Activated CD8-positive, alpha-beta memory T cell treated with anti-CD3 and anti-CD28 coated beads for 36 hours (primary cell): ENCODE results near the gene GPHB5. TPM values are rescaled to one million over a fixed set of nuclear protein-coding genes. Genes with fewer than 3 reads are reported as not detected.
"Not testable (repeated sequence)": the region's sequence is repeated elsewhere in the genome, so short reads cannot be mapped to it uniquely, and the experiment has no call there.

Experiments
- CTCF ChIA-PET: fragments of 350-600 bp; sonication (Branson Sonifier 250); formaldehyde crosslinking; loops from one replicate; lab custom pipeline; 2021; ENCODE audit warnings: antibody characterized with exemption; lab: Charles Lee
- POLR2A ChIA-PET: fragments of 350-600 bp; sonication (Branson Sonifier 250); formaldehyde crosslinking; loops from one replicate; lab custom pipeline; 2021; ENCODE audit warnings: antibody characterized with exemption; lab: Charles Lee
- total RNA-seq, 2 experiments: library from RNA; stranded (reverse); gene quantifications; one replicate each; pipeline ENCODE4 v1.2.3, GENCODE V29; 2021

GPHB5 gene
- total RNA-seq, 2 experiments from 2014 or later = not detected

GRCh38 chr14:63297372-63298063 is 21.2 kb downstream of the GPHB5 start:
- POLR2A ChIA-PET = no interaction called here
- CTCF ChIA-PET = interaction anchor here (0.5 kb wide), 1 partner anchor 106 kb away, joined by 4 read pairs; no protein-coding TSS in a partner anchor

- POLR2A ChIA-PET = no interaction called here
- CTCF ChIA-PET = no interaction called here
Observed at GRCh38 chr14:63296060-63296563, 22.6 kb downstream of the GPHB5 start.

GRCh38 chr14:63295231-63295685 is 23.5 kb downstream of the GPHB5 start:
- CTCF ChIA-PET = no interaction called here
- POLR2A ChIA-PET = no interaction called here

GRCh38 chr14:63292805-63293204 is 25.9 kb downstream of the GPHB5 start:
- CTCF ChIA-PET = no interaction called here
- POLR2A ChIA-PET = no interaction called here

GRCh38 chr14:63290741-63291430 is 27.8 kb downstream of the GPHB5 start:
- CTCF ChIA-PET = no interaction called here
- POLR2A ChIA-PET = no interaction called here

GRCh38 chr14:63288853-63289252 is 29.9 kb downstream of the GPHB5 start:
- CTCF ChIA-PET = no interaction called here

GRCh38 chr14:63287666-63288483 is 30.9 kb downstream of the GPHB5 start:
- ChIA-PET CTCF (no interaction called here), POLR2A (no interaction called here)

More at GRCh38 chr14:63288853-63289252, 29.9 kb downstream of the GPHB5 start:
- POLR2A ChIA-PET = no interaction called here

GRCh38 chr14:63286071-63286470 is 32.7 kb downstream of the GPHB5 start:
- POLR2A ChIA-PET = no interaction called here

GRCh38 chr14:63283884-63284248 is 34.9 kb downstream of the GPHB5 start:
- ChIA-PET POLR2A (no interaction called here), CTCF (no interaction called here)

More at GRCh38 chr14:63286071-63286470, 32.7 kb downstream of the GPHB5 start:
- CTCF ChIA-PET = no interaction called here

- POLR2A ChIA-PET = interaction anchor here (0.5 kb wide), 1 partner anchor 1843 kb away, joined by 3 read pairs; no protein-coding TSS in a partner anchor
- CTCF ChIA-PET = no interaction called here
Observed at GRCh38 chr14:63282997-63283883, 35.5 kb downstream of the GPHB5 start.

GRCh38 chr14:63279933-63280332 is 38.8 kb downstream of the GPHB5 start:
- POLR2A ChIA-PET, CTCF ChIA-PET: not testable (repeated sequence)

GRCh38 chr14:63277591-63278183 is 41.0 kb downstream of the GPHB5 start:
- CTCF ChIA-PET = interaction anchor here (0.5 to 1.5 kb wide), 4 partner anchors 18 to 1098 kb away, joined by 3 to 6 read pairs (median 3); no protein-coding TSS in a partner anchor
- POLR2A ChIA-PET = no interaction called here

GRCh38 chr14:63276492-63277342 is 42.0 kb downstream of the GPHB5 start:
- ChIA-PET POLR2A (no interaction called here), CTCF (interaction anchor here (0.5 to 1.5 kb wide), 5 partner anchors 17 to 1441 kb away, joined by 3 to 6 read pairs (median 3); no protein-coding TSS in a partner anchor)

- CTCF ChIA-PET = no interaction called here
- POLR2A ChIA-PET = no interaction called here
Observed at GRCh38 chr14:63276016-63276415, 42.7 kb downstream of the GPHB5 start.

GRCh38 chr14:63275611-63276010 is 43.1 kb downstream of the GPHB5 start:
- CTCF ChIA-PET = no interaction called here

GRCh38 chr14:63273717-63274655 is 44.7 kb downstream of the GPHB5 start:
- POLR2A ChIA-PET = no interaction called here
- CTCF ChIA-PET = no interaction called here

More at GRCh38 chr14:63275611-63276010, 43.1 kb downstream of the GPHB5 start:
- POLR2A ChIA-PET = no interaction called here
